OCI-LY7 (cell line): ENCODE measurements around the gene KAZN. TPM values are rescaled to one million over a fixed set of nuclear protein-coding genes. Genes with fewer than 3 reads are reported as not detected.

Source experiments
- BruUV-seq: library from RNA; stranded (reverse); fragments of 400-500 nt; replicated peaks from 2 replicates; lab custom pipeline; 2021; lab: Mats Ljungman, UMichigan
- CTCF ChIA-PET: fragments of 300-600 bp; sonication (Branson Sonifier 250); formaldehyde crosslinking; loops from one replicate; lab custom pipeline; 2022; ENCODE audit warnings: antibody characterized with exemption; ENCODE audit not compliant: unreplicated experiment; lab: Charles Lee
- POLR2A ChIA-PET: fragments of 300-600 bp; sonication (Branson Sonifier 250); formaldehyde crosslinking; loops from one replicate; lab custom pipeline; 2022; ENCODE audit warnings: antibody characterized with exemption; lab: Charles Lee
- DNase-seq: peaks from one replicate; pipeline ENCODE4 v3.0.0-alpha.2; 2015; ENCODE audit warnings: low spot score
- H2AFZ ChIP-seq: fragments of 200-600 bp; sonication (generic), shearing (Covaris generic); 2 replicates; pipeline ENCODE4 v1.6.1; 2014; ENCODE audit warnings: mild to moderate bottlenecking, antibody characterized with exemption, low read length, moderate library complexity
- H3K27ac ChIP-seq: fragments of 200-600 bp; sonication (generic); 2 replicates; pipeline ENCODE4 v1.5.1; 2014; ENCODE audit warnings: mixed run types, low read depth, mild to moderate bottlenecking, moderate library complexity, low read length, inconsistent platforms; ENCODE audit not compliant: poor library complexity, severe bottlenecking
- H3K36me3 ChIP-seq: fragments of 200-600 bp; sonication (generic); 2 replicates; pipeline ENCODE4 v1.6.1; 2014; ENCODE audit warnings: mild to moderate bottlenecking, antibody characterized with exemption, low read length, moderate library complexity, mixed read lengths; ENCODE audit not compliant: insufficient read depth
- H3K4me1 ChIP-seq: fragments of 200-600 bp; sonication (generic); 2 replicates; pipeline ENCODE4 v1.5.1; 2014; ENCODE audit warnings: mild to moderate bottlenecking, low read length; ENCODE audit not compliant: insufficient read depth, poor library complexity, severe bottlenecking
- H3K4me2 ChIP-seq: fragments of 200-600 bp; sonication (generic); 2 replicates; pipeline ENCODE4 v1.6.1; 2014; ENCODE audit warnings: mild to moderate bottlenecking, low read length
- H3K4me3 ChIP-seq: fragments of 200-600 bp; sonication (generic); 2 replicates; pipeline ENCODE4 v1.5.1; 2014; ENCODE audit warnings: mild to moderate bottlenecking, low read depth, low read length; ENCODE audit not compliant: poor library complexity, severe bottlenecking
- H3K79me2 ChIP-seq: fragments of 200-600 bp; sonication (generic); 2 replicates; pipeline ENCODE4 v1.6.1; 2016; ENCODE audit warnings: low read depth, mild to moderate bottlenecking, low read length, moderate library complexity, mixed read lengths; ENCODE audit not compliant: insufficient read depth
- H3K9me2 ChIP-seq: fragments of 200-600 bp; sonication (generic); 2 replicates; pipeline ENCODE4 v1.6.1; 2016; ENCODE audit warnings: mild to moderate bottlenecking, low read length, mixed read lengths; ENCODE audit not compliant: insufficient read depth
- H3K9me3 ChIP-seq: fragments of 200-600 bp; sonication (generic); 2 replicates; pipeline ENCODE4 v1.6.1; 2014; ENCODE audit warnings: mild to moderate bottlenecking, mixed run types, low read length, mixed read lengths
- H4K20me1 ChIP-seq: fragments of 200-600 bp; sonication (generic); 2 replicates; pipeline ENCODE4 v1.6.1; 2014; ENCODE audit warnings: mild to moderate bottlenecking, antibody characterized with exemption, low read length, moderate library complexity, mixed read lengths; ENCODE audit not compliant: insufficient read depth
- CTCF ChIP-seq: fragments of 200-600 bp; sonication (generic); conservative IDR thresholded peaks from 2 replicates; pipeline ENCODE4 v1.5.1; 2014; ENCODE audit warnings: mild to moderate bottlenecking, antibody characterized with exemption, low read length, moderate library complexity, mixed read lengths
- EZH2phosphoT487 ChIP-seq: fragments of 200-600 bp; sonication (generic); IDR thresholded peaks from 2 replicates; pipeline ENCODE4 v1.6.1; 2018; ENCODE audit warnings: low read depth, borderline replicate concordance, mild to moderate bottlenecking, mixed run types, antibody characterized with exemption, low read length, moderate library complexity, mixed read lengths
- intact Hi-C: fragments of 100-400 bp; cut with micrococcal nuclease; formaldehyde crosslinking; loops from one replicate; pipeline ENCODE4 v1.10.0; 2022; ENCODE audit not compliant: unreplicated experiment
- total RNA-seq, 2 experiments: library from RNA; depleted of rRNA in 1 of 2; stranded (reverse); fragments of >200 nt in 1 of 2; shearing (Covaris generic) in 1 of 2; gene quantifications; 2 replicates each; pipeline ENCODE4 v1.2.3, GENCODE V29; 2014 to 2022

The KAZN gene
- total RNA-seq, 2 experiments from 2014 or later: 0.40 to 2.4 TPM

GRCh38 chr1:14907416-14907815, 308.9 kb downstream of the KAZN start:
- POLR2A ChIA-PET: interaction anchor here (0.6 kb wide), 1 partner anchor 404 kb away, joined by 3 read pairs; no protein-coding TSS in a partner anchor
- CTCF ChIA-PET: interaction anchor here (0.5 kb wide), 1 partner anchor 174 kb away, joined by 3 read pairs; no protein-coding TSS in a partner anchor
- no TSS peak for BruUV-seq

GRCh38 chr1:14909273-14909672, 310.8 kb downstream of the KAZN start:
- POLR2A ChIA-PET: no interaction called here
- Histone ChIP-seq H3K9me2 (no peaks in the 10 kb centered on the region), H3K27ac (no peak overlapping the region), H3K79me2 (no peaks in the 10 kb centered on the region), H4K20me1 (no peaks in the 10 kb centered on the region), H3K4me3 (no peak overlapping the region), H3K4me2 (no peak overlapping the region), H3K36me3 (no peaks in the 10 kb centered on the region), H2AFZ (no peak overlapping the region), H3K9me3 (no peaks in the 10 kb centered on the region), H3K4me1 (peaks cover 10% of the 10 kb centered on the region)
- CTCF ChIA-PET: no interaction called here
- no peak for TF ChIP-seq EZH2phosphoT487
- no peak for TF ChIP-seq CTCF
- no TSS peak for BruUV-seq
- intact Hi-C loops: no loop called here
- no peak for DNase-seq

More at GRCh38 chr1:14907416-14907815, 308.9 kb downstream of the KAZN start:
- Histone ChIP-seq H3K9me3 (no peaks in the 10 kb centered on the region), H3K4me3 (no peak overlapping the region), H3K9me2 (no peaks in the 10 kb centered on the region), H3K36me3 (no peaks in the 10 kb centered on the region), H2AFZ (no peak overlapping the region), H3K4me2 (no peak overlapping the region), H3K27ac (no peak overlapping the region), H3K79me2 (no peaks in the 10 kb centered on the region), H3K4me1 (no peaks in the 10 kb centered on the region), H4K20me1 (no peaks in the 10 kb centered on the region)
- no peak for DNase-seq
- intact Hi-C loops: no loop called here
- TF ChIP-seq EZH2phosphoT487 (no peak), CTCF (no peak)

- Histone ChIP-seq H2AFZ (no peak overlapping the region), H3K36me3 (no peaks in the 10 kb centered on the region), H3K4me1 (peaks cover 12% of the 10 kb centered on the region), H3K4me3 (no peak overlapping the region), H4K20me1 (no peaks in the 10 kb centered on the region), H3K9me2 (no peaks in the 10 kb centered on the region), H3K27ac (no peak overlapping the region), H3K79me2 (no peaks in the 10 kb centered on the region), H3K4me2 (no peak overlapping the region), H3K9me3 (no peaks in the 10 kb centered on the region)
- DNase-seq: no peak
- intact Hi-C loops: no loop called here
- TF ChIP-seq CTCF (no peak), EZH2phosphoT487 (no peak)
- BruUV-seq: no TSS peak
- ChIA-PET CTCF (no interaction called here), POLR2A (no interaction called here)
Measured at GRCh38 chr1:14909920-14910460, 311.5 kb downstream of the KAZN start.
